Activated CD4-positive, alpha-beta memory T cell treated with anti-CD3 and anti-CD28 coated beads for 36 hours (primary cell): ENCODE data around the gene FAM174B. TPM values are rescaled to one million over a fixed set of nuclear protein-coding genes. Genes with fewer than 3 reads are reported as not detected.
"Not testable (repeated sequence)": the region's sequence is repeated elsewhere in the genome, so short reads cannot be mapped to it uniquely, and the experiment has no call there.

Experiments
- CTCF ChIA-PET: fragments of 350-600 bp; sonication (Branson Sonifier 250); formaldehyde crosslinking; loops from one replicate; lab custom pipeline; 2021; ENCODE audit warnings: antibody characterized with exemption, inconsistent platforms; lab: Charles Lee
- POLR2A ChIA-PET: fragments of 350-600 bp; sonication (Branson Sonifier 250); formaldehyde crosslinking; loops from one replicate; lab custom pipeline; 2021; ENCODE audit warnings: antibody characterized with exemption; lab: Charles Lee
- DNase-seq: peaks from one replicate; pipeline ENCODE4 v3.0.0-alpha.2; 2020
- H3K27ac Mint-ChIP-seq: one replicate; pipeline ENCODE4 v1.8.0; 2021; ENCODE audit warnings: mixed read lengths
- H3K27me3 Mint-ChIP-seq: one replicate; pipeline ENCODE4 v1.8.0; 2021; ENCODE audit warnings: mixed read lengths
- H3K36me3 Mint-ChIP-seq: one replicate; pipeline ENCODE4 v1.8.0; 2021; ENCODE audit warnings: mixed read lengths
- H3K4me1 Mint-ChIP-seq: one replicate; pipeline ENCODE4 v1.8.0; 2021; ENCODE audit warnings: low read depth, mixed read lengths
- H3K4me3 Mint-ChIP-seq: one replicate; pipeline ENCODE4 v1.8.0; 2021; ENCODE audit warnings: mild to moderate bottlenecking, mixed read lengths
- H3K9me3 Mint-ChIP-seq: one replicate; pipeline ENCODE4 v1.8.0; 2021; ENCODE audit warnings: mixed read lengths
- intact Hi-C: fragments of 100-400 bp; cut with micrococcal nuclease; formaldehyde crosslinking; loops from one replicate; pipeline ENCODE4 v1.15.1; 2023
- total RNA-seq, 2 experiments: library from RNA; stranded (reverse); gene quantifications; one replicate each; pipeline ENCODE4 v1.2.3, GENCODE V29; 2021

The FAM174B gene
- total RNA-seq, 2 experiments from 2014 or later: 5.0 to 7.7 TPM

GRCh38 chr15:92612891-92613290 lies 42.7 kb downstream of the FAM174B start:
- Mint-ChIP-seq H3K27me3 (no peaks in the 10 kb centered on the region), H3K9me3 (no peaks in the 10 kb centered on the region), H3K4me1 (no peaks in the 10 kb centered on the region), H3K4me3 (no peak overlapping the region), H3K27ac (no peak overlapping the region), H3K36me3 (no peaks in the 10 kb centered on the region)
- POLR2A ChIA-PET: no interaction called here
- DNase-seq: no peak
- CTCF ChIA-PET: interaction anchor here (0.8 to 2.3 kb wide), 5 partner anchors 9 to 103 kb away, joined by 3 to 30 read pairs (median 4); no protein-coding TSS in a partner anchor
- intact Hi-C loops: loop anchor here (1.0 kb wide), 1 partner anchor 102 kb away; no protein-coding TSS in a partner anchor

- Mint-ChIP-seq H3K4me3 (no peak overlapping the region), H3K4me1 (no peaks in the 10 kb centered on the region), H3K36me3 (no peaks in the 10 kb centered on the region), H3K27ac (no peak overlapping the region), H3K9me3 (no peaks in the 10 kb centered on the region), H3K27me3 (peaks cover 2% of the 10 kb centered on the region)
- ChIA-PET POLR2A (no interaction called here), CTCF (interaction anchor here (0.8 to 2.3 kb wide), 6 partner anchors 10 to 104 kb away, joined by 3 to 30 read pairs (median 4); no protein-coding TSS in a partner anchor)
- DNase-seq: peak; percentile 18
- intact Hi-C loops: loop anchor here (1.0 kb wide), 1 partner anchor 103 kb away; no protein-coding TSS in a partner anchor
Observed at GRCh38 chr15:92611995-92612745, 43.4 kb downstream of the FAM174B start.

- intact Hi-C loops: no loop called here
- Mint-ChIP-seq H3K27me3 (peaks cover 2% of the 10 kb centered on the region), H3K4me1 (no peaks in the 10 kb centered on the region), H3K9me3 (no peaks in the 10 kb centered on the region), H3K36me3 (no peaks in the 10 kb centered on the region), H3K27ac (no peak overlapping the region), H3K4me3 (no peak overlapping the region)
- ChIA-PET POLR2A (no interaction called here), CTCF (interaction anchor here (1.3 to 2.3 kb wide), 2 partner anchors 89 to 105 kb away, joined by 3 to 30 read pairs; no protein-coding TSS in a partner anchor)
- DNase-seq: no peak
Observed at GRCh38 chr15:92611150-92611549, 44.4 kb downstream of the FAM174B start.

- no peaks in the 10 kb centered on the region for H3K4me1 Mint-ChIP-seq
- intact Hi-C loops: no loop called here
- H3K4me3 Mint-ChIP-seq: no peak overlapping the region
- no peak for DNase-seq
- H3K27ac Mint-ChIP-seq: no peak overlapping the region
- no peaks in the 10 kb centered on the region for H3K9me3 Mint-ChIP-seq
- ChIA-PET CTCF (no interaction called here), POLR2A (no interaction called here)
- H3K27me3 Mint-ChIP-seq: peaks cover 2% of the 10 kb centered on the region
- no peaks in the 10 kb centered on the region for H3K36me3 Mint-ChIP-seq
Observed at GRCh38 chr15:92610101-92610520, 45.5 kb downstream of the FAM174B start.

- ChIA-PET POLR2A (no interaction called here), CTCF (interaction anchor here (1.1 kb wide), 1 partner anchor 106 kb away, joined by 3 read pairs; no protein-coding TSS in a partner anchor)
- H3K27ac Mint-ChIP-seq: no peak overlapping the region
Observed at GRCh38 chr15:92608866-92609700, 46.5 kb downstream of the FAM174B start.

GRCh38 chr15:92606836-92607150 lies 48.8 kb downstream of the FAM174B start:
- H3K4me1 Mint-ChIP-seq, H3K36me3 Mint-ChIP-seq, CTCF ChIA-PET, POLR2A ChIA-PET, H3K27me3 Mint-ChIP-seq, H3K9me3 Mint-ChIP-seq, H3K27ac Mint-ChIP-seq, H3K4me3 Mint-ChIP-seq, DNase-seq, intact Hi-C loops: not testable (repeated sequence)

More at GRCh38 chr15:92608866-92609700, 46.5 kb downstream of the FAM174B start:
- Mint-ChIP-seq H3K9me3 (no peaks in the 10 kb centered on the region), H3K36me3 (no peaks in the 10 kb centered on the region), H3K4me1 (no peaks in the 10 kb centered on the region), H3K4me3 (no peak overlapping the region), H3K27me3 (peaks cover 2% of the 10 kb centered on the region)
- DNase-seq: no peak
- intact Hi-C loops: no loop called here

GRCh38 chr15:92606126-92606835 lies 49.3 kb downstream of the FAM174B start:
- Mint-ChIP-seq H3K9me3 (no peaks in the 10 kb centered on the region), H3K27ac (no peak overlapping the region), H3K4me1 (no peaks in the 10 kb centered on the region), H3K27me3 (peaks cover 2% of the 10 kb centered on the region), H3K4me3 (no peak overlapping the region), H3K36me3 (no peaks in the 10 kb centered on the region)
- no peak for DNase-seq
- intact Hi-C loops: no loop called here
- ChIA-PET POLR2A (no interaction called here), CTCF (no interaction called here)

- Mint-ChIP-seq H3K4me3 (no peak overlapping the region), H3K9me3 (no peaks in the 10 kb centered on the region), H3K27me3 (peaks cover 2% of the 10 kb centered on the region), H3K36me3 (no peaks in the 10 kb centered on the region), H3K4me1 (no peaks in the 10 kb centered on the region), H3K27ac (no peak overlapping the region)
- intact Hi-C loops: no loop called here
- no peak for DNase-seq
- ChIA-PET POLR2A (no interaction called here), CTCF (no interaction called here)
Observed at GRCh38 chr15:92605225-92605944, 50.2 kb downstream of the FAM174B start.

GRCh38 chr15:92603743-92604470 lies 51.7 kb downstream of the FAM174B start:
- intact Hi-C loops: no loop called here
- Mint-ChIP-seq H3K4me3 (no peak overlapping the region), H3K4me1 (peaks cover 8% of the 10 kb centered on the region), H3K9me3 (no peaks in the 10 kb centered on the region), H3K27me3 (peaks cover 6% of the 10 kb centered on the region), H3K27ac (no peak overlapping the region), H3K36me3 (no peaks in the 10 kb centered on the region)
- no peak for DNase-seq
- ChIA-PET POLR2A (no interaction called here), CTCF (no interaction called here)

GRCh38 chr15:92603278-92603677 lies 52.3 kb downstream of the FAM174B start:
- ChIA-PET CTCF (no interaction called here), POLR2A (no interaction called here)
- intact Hi-C loops: no loop called here
- no peak for DNase-seq
- Mint-ChIP-seq H3K4me3 (no peak overlapping the region), H3K27me3 (peaks cover 6% of the 10 kb centered on the region), H3K27ac (no peak overlapping the region), H3K36me3 (no peaks in the 10 kb centered on the region), H3K4me1 (peaks cover 8% of the 10 kb centered on the region), H3K9me3 (no peaks in the 10 kb centered on the region)

GRCh38 chr15:92602267-92602593 lies 53.3 kb downstream of the FAM174B start:
- Mint-ChIP-seq H3K4me1 (peaks cover 8% of the 10 kb centered on the region), H3K36me3 (no peaks in the 10 kb centered on the region), H3K4me3 (no peak overlapping the region), H3K27ac (no peak overlapping the region), H3K27me3 (peaks cover 6% of the 10 kb centered on the region), H3K9me3 (no peaks in the 10 kb centered on the region)
- intact Hi-C loops: no loop called here
- ChIA-PET POLR2A (no interaction called here), CTCF (no interaction called here)
- DNase-seq: no peak
